ENCODE measurements around the gene KCNIP4. TPM values are rescaled to one million over a fixed set of nuclear protein-coding genes. Genes with fewer than 3 reads are reported as not detected.

The KCNIP4 gene
- total and polyA plus RNA-seq, 2 of the 8 experiments (the other 6 are each of a cell fraction or from before 2014, with no cell fraction given), result 0.06 TPM; not detected in 1

- peak; percentile 49 to 72 for DNase-seq (ENCODE audit: low read depth in 1 of 2, low spot score in 2 of 2)
- no peaks in the 10 kb centered on the region for H3K23me2 ChIP-seq (ENCODE audit: low read depth, low read length)
- no peaks in the 10 kb centered on the region for H3K79me2 ChIP-seq (ENCODE audit: control insufficient read depth in 1 of 2, insufficient read depth in 2 of 2, low read length in 2 of 2)
- H2BK120ac ChIP-seq (replicated peaks; ENCODE audit: low read depth, low read length), result no peak overlapping the region
- no peak overlapping the region for H3K4me2 ChIP-seq (ENCODE audit: insufficient read depth in 1 of 2, low read depth in 2 of 2, low read length in 2 of 2)
- H4K91ac ChIP-seq (replicated peaks; ENCODE audit: insufficient read length, low read length), result no peak overlapping the region
- no peak overlapping the region for H3K23ac ChIP-seq (ENCODE audit: insufficient read length)
- peak; percentile 95 for FAIRE-seq
- no peak overlapping the region for H2BK15ac ChIP-seq (ENCODE audit: low read length)
- CTCF ChIA-PET (ENCODE audit: partially characterized antibody), result interaction anchor here (0.6 to 5.2 kb wide), 53 partner anchors 9 to 1055 kb away, joined by 3 to 51 read pairs (median 4); no protein-coding TSS in a partner anchor
- no peak overlapping the region for H2BK20ac ChIP-seq (ENCODE audit: low read length)
- no peaks in the 10 kb centered on the region for H4K20me1 ChIP-seq (replicated peaks in 1 of 2; ENCODE audit: control insufficient read depth in 1 of 2, insufficient read depth in 2 of 2, low read length in 2 of 2)
- POLR2A ChIA-PET (ENCODE audit: partially characterized antibody), result no interaction called here
- no peak overlapping the region for H2BK5ac ChIP-seq (ENCODE audit: low read depth, low read length)
- H2AK5ac ChIP-seq (ENCODE audit: low read depth, low read length), result no peak overlapping the region
- no peak overlapping the region for H3K9ac ChIP-seq (replicated peaks in 1 of 4; ENCODE audit: extremely low read depth in 1 of 4, low read depth in 3 of 4, low read length in 3 of 4)
- H3K56ac ChIP-seq (replicated peaks; ENCODE audit: insufficient read length, low read depth, low read length), result no peak overlapping the region
- H4K5ac ChIP-seq (ENCODE audit: insufficient read length, low read depth, low read length), result peak overlapping the region; percentile 57
- H3K9me3 ChIP-seq (ENCODE audit: insufficient read depth in 2 of 2, low read depth in 1 of 2, low read length in 1 of 2), result no peaks in the 10 kb centered on the region
- no peak overlapping the region for H2BK12ac ChIP-seq (ENCODE audit: low read depth, low read length)
- H3K18ac ChIP-seq (ENCODE audit: extremely low read depth, low read length), result no peak overlapping the region
- H3K4me3 ChIP-seq (ENCODE audit: extremely low read depth in 1 of 4, insufficient read depth in 2 of 4, low read depth in 3 of 4, low read length in 4 of 4), result no peak overlapping the region
- no peak overlapping the region for H3K27ac ChIP-seq (ENCODE audit: low read depth, low read length)
- peak overlapping the region; percentile 95 for H2AFZ ChIP-seq (ENCODE audit: low read length)
- H3K79me1 ChIP-seq (ENCODE audit: low read depth, low read length), result no peaks in the 10 kb centered on the region
- no peak overlapping the region for H4K8ac ChIP-seq (ENCODE audit: extremely low read depth, insufficient read depth, low read length)
- no peaks in the 10 kb centered on the region for H3K36me3 ChIP-seq (ENCODE audit: control insufficient read depth in 2 of 4, insufficient read depth in 4 of 4, low read length in 3 of 4)
- WGBS, 2 experiments (ENCODE audit: extremely low coverage in 1 of 2, insufficient coverage in 1 of 2, insufficient read length in 1 of 2, insufficient replicate concordance in 2 of 2, low coverage in 1 of 2, low lambda C conversion rate in 2 of 2, missing lambda C conversion rate in 1 of 2), result 52% methylated on average over 14 of the region's 14 CpGs; no CpG with 5 or more reads in 1 of the 2 experiments
- H3K14ac ChIP-seq (ENCODE audit: insufficient read length), result no peak overlapping the region
- peak overlapping the region; percentile 57 for H3K4ac ChIP-seq (replicated peaks; ENCODE audit: insufficient read length, low read depth, low read length)
- no peaks in the 10 kb centered on the region for H3K27me3 ChIP-seq (replicated peaks in 1 of 4; ENCODE audit: control insufficient read depth in 3 of 4, extremely low read depth in 1 of 4, insufficient read depth in 3 of 4, low read length in 3 of 4)
- H3K4me1 ChIP-seq (replicated peaks in 1 of 4; ENCODE audit: control insufficient read depth in 3 of 4, insufficient read depth in 4 of 4, low read length in 3 of 4), result no peaks in the 10 kb centered on the region
- TF ChIP-seq SP2 (IDR thresholded peaks at IDR 0.05; ENCODE audit: low read length), result no peak
- 0 out of 2 replicates have a peak, but pooled peaks have one; percentile 25 for TF ChIP-seq YY1 (IDR thresholded peaks at IDR 0.05; ENCODE audit: low read depth, low read length)
- no peak for TF ChIP-seq KDM5A (IDR thresholded peaks at IDR 0.05; ENCODE audit: low read length)
- no peak for TF ChIP-seq SIX5 (IDR thresholded peaks at IDR 0.05; ENCODE audit: low read depth, low read length)
- TF ChIP-seq FOSL1 (IDR thresholded peaks at IDR 0.05; ENCODE audit: insufficient read depth, low read depth, low read length), result no peak
- no peak for TF ChIP-seq POLR2A (IDR thresholded peaks at IDR 0.05; ENCODE audit: control extremely low read depth in 1 of 2, low read depth in 2 of 2, low read length in 2 of 2)
- TF ChIP-seq CTCF (IDR thresholded peaks at IDR 0.05; ENCODE audit: control extremely low read depth in 1 of 3, insufficient read depth in 1 of 3, low read depth in 1 of 3, low read length in 3 of 3), result peak; percentile 36 to 77 (median 71)
- no peak for TF ChIP-seq USF2 (IDR thresholded peaks at IDR 0.05; ENCODE audit: low read length)
- no peak for TF ChIP-seq GTF2F1 (IDR thresholded peaks at IDR 0.05; ENCODE audit: borderline replicate concordance, low read depth, low read length)
These were observed 1175.2 kb downstream of the KCNIP4 start for GRCh38 chr4:20773144-20773997.

Measured in H1 (cell line).